DOHH2 (cell line): ENCODE data around the gene TMEM106C.
A peak's percentile ranks its signal among the peaks of the same experiment; 100 is the strongest.

Experiments
- H3F3A ChIP-seq: fragments of 200-600 bp; sonication (generic), shearing (Covaris generic); 2 replicates; pipeline ENCODE4 v1.6.0; 2016; ENCODE audit warnings: antibody characterized with exemption, mild to moderate bottlenecking; ENCODE audit not compliant: control insufficient read depth, insufficient read depth
- H3K27ac ChIP-seq: fragments of 200-600 bp; sonication (generic); 2 replicates; pipeline ENCODE4 v1.5.1; 2014; ENCODE audit warnings: low read depth, mild to moderate bottlenecking, low read length, moderate library complexity
- H3K27me3 ChIP-seq: fragments of 200-600 bp; sonication (generic); 2 replicates; pipeline ENCODE4 v1.6.1; 2014; ENCODE audit warnings: mild to moderate bottlenecking, low read length, mixed read lengths; ENCODE audit not compliant: control insufficient read depth
- H3K36me3 ChIP-seq: fragments of 200-600 bp; sonication (generic); 2 replicates; pipeline ENCODE4 v1.6.1; 2014; ENCODE audit warnings: mild to moderate bottlenecking, low read length, moderate library complexity, mixed read lengths; ENCODE audit not compliant: control insufficient read depth
- H3K4me1 ChIP-seq: fragments of 200-600 bp; sonication (generic); 2 replicates; pipeline ENCODE4 v1.6.1; 2014; ENCODE audit warnings: mild to moderate bottlenecking, low read length, mixed read lengths; ENCODE audit not compliant: control insufficient read depth
- H3K4me2 ChIP-seq: fragments of 200-600 bp; sonication (generic); 2 replicates; pipeline ENCODE4 v1.6.0; 2014; ENCODE audit warnings: mild to moderate bottlenecking, low read length, moderate library complexity
- H3K4me3 ChIP-seq: fragments of 200-600 bp; sonication (generic); 2 replicates; pipeline ENCODE4 v1.5.1; 2014; ENCODE audit warnings: mild to moderate bottlenecking, low read length, mixed read lengths
- H3K79me2 ChIP-seq: fragments of 200-600 bp; sonication (generic); 2 replicates; pipeline ENCODE4 v1.6.1; 2014; ENCODE audit warnings: mild to moderate bottlenecking, low read length, mixed read lengths; ENCODE audit not compliant: control insufficient read depth
- H3K9me2 ChIP-seq: fragments of 200-600 bp; sonication (generic); replicated peaks from 2 replicates; pipeline ENCODE4 v1.6.1; 2014; ENCODE audit warnings: mild to moderate bottlenecking, low read length, mixed read lengths; ENCODE audit not compliant: control insufficient read depth
- H3K9me3 ChIP-seq: fragments of 200-600 bp; sonication (generic); 2 replicates; pipeline ENCODE4 v1.6.1; 2014; ENCODE audit warnings: antibody characterized with exemption, low read length, mixed read lengths; ENCODE audit not compliant: control insufficient read depth, insufficient read depth
- H4K20me1 ChIP-seq: fragments of 200-600 bp; sonication (generic); 2 replicates; pipeline ENCODE4 v1.6.0; 2014; ENCODE audit warnings: low read depth, mild to moderate bottlenecking, antibody characterized with exemption, low read length, moderate library complexity; ENCODE audit not compliant: control insufficient read depth, insufficient read depth
- EZH2phosphoT487 ChIP-seq: fragments of 200-600 bp; sonication (generic); IDR thresholded peaks from 2 replicates; pipeline ENCODE4 v1.6.1; 2017; ENCODE audit warnings: borderline replicate concordance, mild to moderate bottlenecking, antibody characterized with exemption, low read length, moderate library complexity, mixed read lengths
- TF ChIP-seq, protein P1 (sequence below): fragments of 200-600 bp; sonication (generic); IDR thresholded peaks from one replicate; pipeline ENCODE4 v1.5.1; 2014; ENCODE audit warnings: antibody characterized with exemption, mild to moderate bottlenecking, low read depth, low read length; ENCODE audit not compliant: poor library complexity, severe bottlenecking

Gene TMEM106C

DNA sequence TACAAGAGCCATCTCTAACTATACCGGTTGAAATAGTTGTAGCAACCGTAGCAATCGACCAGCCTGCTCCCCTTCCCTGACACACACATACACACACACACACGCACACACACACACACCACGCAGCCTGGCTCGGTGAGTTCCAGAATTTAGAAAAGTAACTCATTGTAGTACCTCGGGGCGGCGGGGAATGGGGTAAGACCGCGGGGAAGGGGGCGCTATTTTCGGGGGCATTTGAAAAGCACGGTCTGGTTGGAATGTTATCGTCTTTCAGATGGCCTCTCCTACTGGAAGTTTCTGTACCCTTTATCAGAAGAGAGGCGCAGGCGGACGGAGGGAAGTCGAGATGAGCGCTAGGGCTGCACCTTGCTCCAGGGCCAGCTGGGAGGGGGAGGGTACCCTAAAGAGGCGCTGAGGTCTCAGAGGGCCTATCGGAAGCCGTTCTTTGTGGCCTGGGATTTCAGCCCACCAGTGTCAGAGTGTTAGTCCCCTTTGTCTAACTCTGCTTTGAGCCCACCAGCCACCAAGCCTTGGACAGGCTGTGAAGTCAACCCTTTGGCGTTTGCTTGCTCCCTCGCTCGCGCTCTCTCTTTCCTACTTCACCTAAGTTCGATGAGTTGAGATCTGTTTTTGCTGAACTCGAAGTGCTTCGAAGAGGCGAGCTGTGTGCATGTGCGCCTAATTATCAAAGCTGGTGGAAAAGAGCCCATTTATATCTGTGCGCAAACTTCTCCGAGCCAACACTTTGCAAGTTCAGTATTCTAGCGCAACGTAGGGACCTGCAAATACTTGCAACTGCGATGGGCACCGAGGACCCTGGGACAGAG is 40.0 kb downstream of the TMEM106C start:
- Histone ChIP-seq H3K27ac (no peak overlapping the region), H3K4me1 (no peaks in the 10 kb centered on the region), H3F3A (no peaks in the 10 kb centered on the region), H4K20me1 (no peaks in the 10 kb centered on the region), H3K4me3 (no peak overlapping the region), H3K27me3 (peaks cover 65% of the 10 kb centered on the region), H3K9me2 (no peaks in the 10 kb centered on the region), H3K4me2 (no peak overlapping the region), H3K79me2 (no peaks in the 10 kb centered on the region), H3K9me3 (no peaks in the 10 kb centered on the region), H3K36me3 (no peaks in the 10 kb centered on the region)
- no peak for TF ChIP-seq EZH2phosphoT487
- TF ChIP-seq, protein P1, sequence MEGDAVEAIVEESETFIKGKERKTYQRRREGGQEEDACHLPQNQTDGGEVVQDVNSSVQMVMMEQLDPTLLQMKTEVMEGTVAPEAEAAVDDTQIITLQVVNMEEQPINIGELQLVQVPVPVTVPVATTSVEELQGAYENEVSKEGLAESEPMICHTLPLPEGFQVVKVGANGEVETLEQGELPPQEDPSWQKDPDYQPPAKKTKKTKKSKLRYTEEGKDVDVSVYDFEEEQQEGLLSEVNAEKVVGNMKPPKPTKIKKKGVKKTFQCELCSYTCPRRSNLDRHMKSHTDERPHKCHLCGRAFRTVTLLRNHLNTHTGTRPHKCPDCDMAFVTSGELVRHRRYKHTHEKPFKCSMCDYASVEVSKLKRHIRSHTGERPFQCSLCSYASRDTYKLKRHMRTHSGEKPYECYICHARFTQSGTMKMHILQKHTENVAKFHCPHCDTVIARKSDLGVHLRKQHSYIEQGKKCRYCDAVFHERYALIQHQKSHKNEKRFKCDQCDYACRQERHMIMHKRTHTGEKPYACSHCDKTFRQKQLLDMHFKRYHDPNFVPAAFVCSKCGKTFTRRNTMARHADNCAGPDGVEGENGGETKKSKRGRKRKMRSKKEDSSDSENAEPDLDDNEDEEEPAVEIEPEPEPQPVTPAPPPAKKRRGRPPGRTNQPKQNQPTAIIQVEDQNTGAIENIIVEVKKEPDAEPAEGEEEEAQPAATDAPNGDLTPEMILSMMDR = peak; percentile 21

DNA sequence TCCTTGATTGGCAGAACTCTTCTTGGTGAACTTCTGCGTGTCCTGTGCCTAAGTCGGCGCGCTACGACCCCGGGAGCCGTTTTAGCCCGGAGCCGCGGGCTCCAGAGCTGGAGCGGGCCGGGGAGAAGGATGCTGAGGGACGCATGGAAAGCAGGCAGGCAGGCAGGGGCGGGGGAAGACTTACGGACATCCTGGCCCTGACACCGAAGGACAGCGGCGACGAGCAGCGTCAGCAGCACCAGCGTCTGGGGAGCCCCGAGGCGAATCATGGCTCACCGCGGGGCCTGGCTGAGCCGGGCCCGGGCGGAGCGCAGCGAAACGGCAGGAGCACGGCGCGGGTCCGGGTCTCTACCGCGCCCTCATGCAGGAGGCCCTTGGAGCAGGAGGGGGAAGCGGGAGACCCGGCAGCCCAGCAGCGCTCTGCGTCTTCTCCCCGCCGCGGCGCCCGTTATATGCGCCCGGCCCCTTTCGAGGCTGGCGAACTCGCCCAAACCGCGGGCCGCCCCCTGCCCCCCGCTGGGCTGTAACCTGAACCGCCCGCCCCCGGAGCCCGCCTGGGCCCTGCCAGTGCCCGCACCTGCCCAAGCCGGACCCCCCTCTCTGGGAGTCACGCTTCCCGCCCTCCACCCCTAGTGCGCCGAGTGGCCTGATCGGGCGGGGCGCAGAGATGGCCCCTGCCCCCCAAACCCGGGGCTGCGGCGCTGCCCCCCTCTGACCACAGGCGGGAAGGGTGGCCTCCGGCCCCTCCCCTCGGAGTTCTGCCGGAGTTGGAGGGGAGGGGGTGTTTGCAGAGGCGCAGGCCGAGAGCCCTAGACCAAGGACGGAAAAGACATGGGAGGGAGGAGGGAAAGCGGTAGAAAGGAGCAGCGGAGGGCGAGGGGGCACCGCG is 40.9 kb downstream of the TMEM106C start, which contains the start of gene COL2A1:
Gene COL2A1 (minus strand): TSS at position 424 of the 889 bp plus-strand sequence. CDS start 155 bp downstream, at position 269.
- TF ChIP-seq, protein P1 = no peak
- TF ChIP-seq EZH2phosphoT487 = no peak

DNA sequence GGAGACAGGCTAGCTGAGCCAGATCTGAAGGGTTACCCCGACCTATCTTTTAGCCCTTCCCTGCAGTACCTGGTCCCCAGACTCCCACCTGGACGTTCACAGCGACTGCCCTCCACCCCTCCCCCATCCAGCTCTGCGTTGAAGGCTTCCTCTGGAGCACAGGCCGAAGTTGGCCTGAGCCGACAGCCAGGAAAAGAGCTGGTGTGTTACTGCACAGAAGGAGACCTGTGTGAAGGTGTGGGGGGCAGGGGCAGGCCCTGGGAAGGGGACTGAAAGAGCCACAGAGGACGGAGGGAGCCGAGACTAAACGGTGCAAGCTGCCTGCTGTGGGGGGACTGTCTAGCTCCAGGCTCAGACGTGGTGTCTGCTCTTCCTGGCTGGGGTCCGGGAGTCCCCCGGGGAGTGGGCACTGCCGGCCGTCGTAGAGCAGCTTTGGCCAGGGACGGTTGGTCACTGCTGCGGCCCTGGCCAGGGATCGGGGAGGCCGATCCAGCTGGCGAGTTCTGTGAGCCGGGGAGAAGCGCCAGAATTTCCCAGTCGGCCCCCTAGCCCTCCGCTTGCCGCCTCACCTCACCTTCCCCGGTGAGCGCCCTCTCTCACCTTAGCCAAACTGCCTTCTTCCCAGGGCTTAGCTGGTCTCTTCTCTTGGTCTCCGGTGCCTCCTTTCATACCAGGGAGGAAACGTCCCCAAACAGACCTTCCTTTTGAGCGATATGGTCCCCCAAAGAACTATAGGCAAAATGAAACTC is 41.8 kb downstream of the TMEM106C start:
- no peak overlapping the region for H3K4me3 ChIP-seq
- H3K27me3 ChIP-seq = peaks cover 64% of the 10 kb centered on the region
- TF ChIP-seq, protein P1 = no peak
- no peak for TF ChIP-seq EZH2phosphoT487
- no peaks in the 10 kb centered on the region for H3K79me2 ChIP-seq
- no peaks in the 10 kb centered on the region for H3K36me3 ChIP-seq
- H3K4me1 ChIP-seq = no peaks in the 10 kb centered on the region
- H3F3A ChIP-seq = no peaks in the 10 kb centered on the region
- no peak overlapping the region for H3K4me2 ChIP-seq
- H3K9me2 ChIP-seq = no peaks in the 10 kb centered on the region
- H3K9me3 ChIP-seq = no peaks in the 10 kb centered on the region
- H4K20me1 ChIP-seq = no peaks in the 10 kb centered on the region
- no peak overlapping the region for H3K27ac ChIP-seq

More for the DNA sequence above, 40.9 kb downstream of the TMEM106C start, which contains the start of gene COL2A1:
- H3K4me2 ChIP-seq = no peak within 1 kb of the TSS
- no peaks in the 10 kb centered on the region for H3K4me1 ChIP-seq
- no peaks in the 10 kb centered on the region for H3K36me3 ChIP-seq
- no peaks in the 10 kb centered on the region for H4K20me1 ChIP-seq
- no peak within 1 kb of the TSS for H3K4me3 ChIP-seq
- H3K27me3 ChIP-seq = peaks cover 69% of the 10 kb centered on the region
- H3F3A ChIP-seq = no peaks in the 10 kb centered on the region
- no peak within 1 kb of the TSS for H3K27ac ChIP-seq
- H3K9me2 ChIP-seq = no peaks in the 10 kb centered on the region
- no peaks in the 10 kb centered on the region for H3K9me3 ChIP-seq
- H3K79me2 ChIP-seq = no peaks in the 10 kb centered on the region
